Motor neuron (in vitro differentiated cells): Measurements from ENCODE around the gene FAM156A. TPM values are rescaled to one million over a fixed set of nuclear protein-coding genes. Genes with fewer than 3 reads are reported as not detected.
"Not testable (repeated sequence)": the region's sequence is repeated elsewhere in the genome, so short reads cannot be mapped to it uniquely, and the experiment has no call there.

Experiments used
- ATAC-seq, 8 experiments: fragments of 200-7000 bp; cut with Tn5 transposase; replicated peaks in 6 of 8; 2 replicates each; pipeline ENCODE4 v1.8.0; 2021; ENCODE audit warnings: mild to moderate bottlenecking in 8 of 8, moderate library complexity in 8 of 8
- H3K27ac ChIP-seq, 2 donors: fragments of 250-450 bp; sonication (Bioruptor Pico); 2 replicates each; pipeline ENCODE4 v1.9.0; 2021; ENCODE audit warnings: antibody characterized with exemption in 2 of 2, mild to moderate bottlenecking in 2 of 2, moderate library complexity in 1 of 2
- H3K4me1 ChIP-seq, 2 donors: fragments of 250-450 bp; sonication (Bioruptor Pico); replicated peaks in 1 of 2; 2 replicates each; pipeline ENCODE4 v1.6.1; 2021; ENCODE audit warnings: antibody characterized with exemption in 2 of 2, mild to moderate bottlenecking in 2 of 2, moderate library complexity in 1 of 2
- H3K4me3 ChIP-seq, 5 donors: fragments of 250-450 bp; sonication (Bioruptor Pico); 2 replicates each; pipeline ENCODE4 v1.9.0; 2021; ENCODE audit warnings: antibody characterized with exemption in 5 of 5, mild to moderate bottlenecking in 5 of 5, moderate library complexity in 4 of 5
- WGBS, 10 experiments: fragments of 450-650 bp; shearing (Covaris generic); methylation state at CpG; one replicate each; pipeline ENCODE4 v1.0.0; 2022; 5-methylcytosine and 5-hydroxymethylcytosine counted together
- in situ Hi-C, 9 experiments: fragments of 400-800 bp; cut with MboI; loops; one replicate each; pipeline ENCODE4 v1.15.0; 2021; ENCODE audit warnings: low sequenced_read_pairs in 9 of 9, low pct_unique_long_range_greater_than_20kb in 2 of 9; ENCODE audit not compliant: unreplicated experiment in 9 of 9
- total RNA-seq, 8 experiments: library from RNA; unstranded; fragments of 300-600 nt; gene quantifications; 2 replicates each; pipeline versions ENCODE4 v1.2.3 to v1.2.4, GENCODE V29; 2022

Gene FAM156A
- total RNA-seq, 8 experiments from 2014 or later, result 12.6 to 29.0 (median 20.2) TPM

GRCh38 chrX:52948265-52948664, 10.1 kb downstream of the FAM156A start:
- no CpG with 5 or more reads among the region's 17 CpGs for WGBS, 10 experiments
- H3K4me1 ChIP-seq, H3K27ac ChIP-seq, in situ Hi-C loops, H3K4me3 ChIP-seq, ATAC-seq: not testable (repeated sequence)

DNA sequence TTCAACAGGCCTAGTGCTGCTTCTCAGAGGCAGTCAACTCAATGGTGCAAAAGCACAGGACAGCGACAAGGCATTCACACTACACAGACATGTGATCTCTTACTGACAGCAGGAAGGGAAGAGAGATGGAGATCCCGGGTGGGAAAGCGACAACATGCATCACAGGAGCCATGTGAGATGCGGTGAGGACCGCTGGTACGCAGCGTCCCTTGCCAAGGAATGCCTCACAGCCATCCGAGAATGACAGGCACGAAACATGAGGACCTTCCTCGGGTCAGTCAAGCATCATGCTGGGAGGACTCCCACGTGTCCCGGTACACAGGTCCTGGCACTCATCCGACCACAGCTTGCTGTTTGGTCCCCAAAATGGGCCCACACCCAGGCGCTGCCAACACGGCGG, 10.8 kb downstream of the FAM156A start:
- not testable (repeated sequence) for ATAC-seq

DNA sequence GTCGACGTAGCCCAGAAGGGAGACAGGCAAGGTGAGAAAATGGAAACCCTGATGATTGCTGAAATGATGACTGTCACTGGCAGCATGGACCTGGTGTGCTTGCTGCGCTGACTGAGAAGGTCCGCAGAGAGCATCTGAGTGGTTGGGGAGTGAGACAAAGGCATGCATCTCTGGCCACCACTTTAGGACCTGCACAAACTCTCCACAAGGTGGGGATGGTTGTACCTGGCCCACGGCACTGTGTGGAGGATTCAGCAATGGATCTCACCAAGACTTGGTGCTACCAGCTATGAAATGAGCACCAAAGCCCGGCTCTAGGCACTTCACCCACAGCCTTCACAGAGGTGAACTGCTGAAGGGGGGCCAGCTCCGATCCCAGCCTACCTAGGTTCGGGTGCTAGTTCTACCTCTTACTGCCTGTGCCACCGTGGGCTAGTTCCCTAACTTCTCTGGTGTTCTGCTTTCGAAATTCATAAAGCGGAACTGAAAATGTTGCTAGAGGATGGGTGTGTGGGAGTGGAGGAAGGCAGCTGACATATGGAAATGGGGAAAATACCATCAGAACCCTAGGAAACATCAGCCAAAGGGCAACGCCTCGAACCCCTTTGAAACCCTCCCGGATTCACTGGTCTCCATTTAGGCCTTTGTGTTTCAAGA, 12.4 kb downstream of the FAM156A start:
- ATAC-seq, H3K4me3 ChIP-seq, in situ Hi-C loops, H3K27ac ChIP-seq, H3K4me1 ChIP-seq: not testable (repeated sequence)
- WGBS, 10 experiments, result no CpG with 5 or more reads among the region's 14 CpGs

More for the DNA sequence above, 10.8 kb downstream of the FAM156A start:
- H3K27ac ChIP-seq, in situ Hi-C loops, H3K4me1 ChIP-seq, H3K4me3 ChIP-seq: not testable (repeated sequence)
- WGBS, 10 experiments, result no CpG with 5 or more reads among the region's 16 CpGs

- H3K4me1 ChIP-seq, ATAC-seq, in situ Hi-C loops, H3K27ac ChIP-seq, H3K4me3 ChIP-seq: not testable (repeated sequence)
- WGBS, 10 experiments, result no CpG with 5 or more reads among the region's 10 CpGs
Observed at GRCh38 chrX:52941728-52942127, 16.6 kb downstream of the FAM156A start.

DNA sequence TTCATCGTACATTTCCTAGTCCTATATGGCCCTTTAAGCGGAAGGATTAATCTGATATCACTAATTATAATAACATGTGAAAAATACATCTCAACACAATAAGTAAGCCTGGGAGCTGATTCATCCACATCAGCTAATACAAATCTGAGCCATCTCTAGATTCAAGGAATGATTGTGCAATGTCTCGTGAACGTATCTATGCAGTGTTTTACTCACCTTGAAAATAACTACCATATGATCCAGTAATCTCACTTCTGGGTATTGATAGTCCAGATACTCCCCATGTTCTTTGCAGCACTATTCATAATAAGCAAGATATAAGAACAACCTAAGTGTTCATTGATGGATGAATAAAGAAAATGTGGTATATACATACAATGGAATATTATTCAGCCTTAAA, 17.6 kb downstream of the FAM156A start:
- in situ Hi-C loops, H3K27ac ChIP-seq, H3K4me1 ChIP-seq, ATAC-seq, H3K4me3 ChIP-seq: not testable (repeated sequence)
- WGBS, 10 experiments, result no CpG with 5 or more reads among the region's 4 CpGs

GRCh38 chrX:52935470-52935784, 22.9 kb downstream of the FAM156A start:
- 24% methylated on average over 5 of the region's 10 CpGs; no CpG with 5 or more reads in 9 of the 10 experiments for WGBS, 10 experiments
- Histone ChIP-seq H3K27ac (peak overlapping the region; percentile 94 to 98), H3K4me3 (peak overlapping the region; percentile 46 to 68 (median 61))
- in situ Hi-C loops, H3K4me1 ChIP-seq: not testable (repeated sequence)
- peak in 4 of 8 experiments; percentile 14 to 32 (median 27) for ATAC-seq

GRCh38 chrX:52934704-52935469, 23.4 kb downstream of the FAM156A start:
- 0 to 20% (median 0%) methylated on average over 8 to 19 of the region's 61 CpGs; no CpG with 5 or more reads in 7 of the 10 experiments for WGBS, 10 experiments
- in situ Hi-C loops, result no loop called here
- ATAC-seq, result peak; percentile 88 to 95 (median 90)
- peak overlapping the region; percentile 94 to 98 for H3K27ac ChIP-seq
- H3K4me3 ChIP-seq, result peak overlapping the region; percentile 46 to 68 (median 61)
- H3K4me1 ChIP-seq, result no peaks in the 10 kb centered on the region

DNA sequence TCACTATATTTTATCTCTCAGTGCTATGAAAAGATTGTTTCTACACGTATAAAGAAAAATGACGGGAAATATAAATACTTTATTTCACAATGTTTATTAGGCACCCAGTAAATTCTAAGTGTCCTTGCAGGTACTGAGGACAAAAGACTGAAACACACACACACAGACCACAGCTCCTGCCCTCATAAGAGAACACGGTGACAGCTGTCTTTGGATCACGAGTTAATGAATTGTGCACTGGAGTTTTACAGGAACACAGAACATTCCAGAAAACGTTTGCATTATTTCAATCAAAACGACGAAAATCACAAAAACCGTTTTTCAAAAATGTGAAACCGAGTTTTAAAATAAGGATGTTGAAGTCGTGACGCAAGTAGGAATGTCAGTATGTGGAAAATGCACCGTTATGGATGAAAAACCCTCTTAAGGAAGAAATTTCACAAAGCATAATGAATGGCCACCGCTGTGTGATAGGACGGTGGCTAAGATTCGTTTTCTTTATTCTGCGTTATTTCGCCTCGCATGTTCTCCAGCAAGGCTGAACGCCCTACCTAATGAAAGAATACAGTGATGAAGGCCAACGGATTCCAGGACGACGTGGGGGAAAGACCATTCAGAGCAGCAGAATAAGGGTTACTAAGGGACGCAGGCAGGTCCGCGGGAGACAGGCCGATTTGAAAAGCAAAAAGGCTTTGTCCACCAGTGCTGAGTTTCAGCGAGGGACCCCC, 24.2 kb downstream of the FAM156A start:
- 0 to 23% (median 8%) methylated on average over 1 to 24 of the region's 27 CpGs; no CpG with 5 or more reads in 1 of the 10 experiments for WGBS, 10 experiments
- peak overlapping the region; percentile 90 to 94 for H3K27ac ChIP-seq
- in situ Hi-C loops, result no loop called here
- peak overlapping the region; percentile 46 to 68 (median 61) for H3K4me3 ChIP-seq
- ATAC-seq, result no peak
- H3K4me1 ChIP-seq, result no peaks in the 10 kb centered on the region

DNA sequence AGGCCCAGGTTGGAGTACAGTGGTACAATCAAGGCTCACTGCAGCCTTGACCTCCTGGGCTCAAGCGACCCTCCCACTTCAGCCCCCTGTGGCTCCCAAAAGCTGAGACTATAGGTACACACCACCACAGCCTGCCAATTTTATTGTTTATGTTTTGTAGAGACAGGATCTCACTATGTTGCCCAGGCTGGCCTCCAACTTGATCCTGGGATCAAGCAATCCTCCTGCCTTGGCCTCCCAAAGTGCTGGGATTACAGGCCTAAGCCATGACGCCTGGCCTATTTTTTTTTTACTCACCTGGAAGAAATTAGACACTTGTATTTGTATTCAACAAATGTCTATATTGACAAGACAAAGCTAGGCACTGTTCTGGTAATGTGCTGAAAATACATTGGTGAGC, 25.1 kb downstream of the FAM156A start:
- no peak overlapping the region for H3K4me3 ChIP-seq
- 13 to 100% (median 100%) methylated on average over 1 to 2 of the region's 2 CpGs; no CpG with 5 or more reads in 5 of the 10 experiments for WGBS, 10 experiments

GRCh38 chrX:52930214-52930613, 28.1 kb downstream of the FAM156A start:
- ATAC-seq, in situ Hi-C loops, H3K27ac ChIP-seq, H3K4me3 ChIP-seq, H3K4me1 ChIP-seq: not testable (repeated sequence)
- 83 to 84% methylated on average over 3 to 5 of the region's 6 CpGs; no CpG with 5 or more reads in 8 of the 10 experiments for WGBS, 10 experiments

More for the DNA sequence above, 25.1 kb downstream of the FAM156A start:
- in situ Hi-C loops, result no loop called here
- ATAC-seq, result no peak
- Histone ChIP-seq H3K27ac (no peak overlapping the region), H3K4me1 (no peaks in the 10 kb centered on the region)

DNA sequence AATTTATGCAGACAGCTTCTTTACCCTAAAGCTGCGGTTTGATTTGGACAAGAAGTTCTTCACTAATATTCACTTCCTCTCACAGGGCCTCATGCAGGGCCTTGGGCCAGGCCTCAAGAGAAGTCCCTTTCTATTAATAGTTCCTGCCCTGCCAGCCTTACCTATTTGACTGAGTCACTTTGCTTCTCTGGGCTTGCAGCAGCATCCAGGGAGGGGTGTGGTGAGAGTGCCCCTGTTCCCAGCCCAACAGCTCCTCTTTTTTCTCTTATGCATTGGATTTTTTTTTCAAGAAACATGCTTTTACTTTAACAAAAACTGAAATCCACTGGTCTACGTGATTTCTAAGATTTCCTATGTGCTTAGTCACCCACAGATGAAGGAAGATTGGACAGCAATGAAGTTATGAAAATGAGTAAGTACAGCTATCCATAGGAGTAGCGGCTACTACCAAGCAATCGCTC, 34.5 kb downstream of the FAM156A start:
- 43 to 90% (median 53%) methylated on average over 1 to 3 of the region's 4 CpGs; no CpG with 5 or more reads in 4 of the 10 experiments for WGBS, 10 experiments
- Histone ChIP-seq H3K4me3 (no peak overlapping the region), H3K4me1 (peaks cover 0 to 3% of the 10 kb centered on the region in 2 donors), H3K27ac (no peak overlapping the region)
- ATAC-seq, result no peak
- in situ Hi-C loops, result no loop called here

GRCh38 chrX:52914704-52915103, 43.6 kb downstream of the FAM156A start:
- H3K27ac ChIP-seq, H3K4me1 ChIP-seq, H3K4me3 ChIP-seq, in situ Hi-C loops, ATAC-seq: not testable (repeated sequence)
- WGBS, 10 experiments, result no CpG with 5 or more reads among the region's 3 CpGs

DNA sequence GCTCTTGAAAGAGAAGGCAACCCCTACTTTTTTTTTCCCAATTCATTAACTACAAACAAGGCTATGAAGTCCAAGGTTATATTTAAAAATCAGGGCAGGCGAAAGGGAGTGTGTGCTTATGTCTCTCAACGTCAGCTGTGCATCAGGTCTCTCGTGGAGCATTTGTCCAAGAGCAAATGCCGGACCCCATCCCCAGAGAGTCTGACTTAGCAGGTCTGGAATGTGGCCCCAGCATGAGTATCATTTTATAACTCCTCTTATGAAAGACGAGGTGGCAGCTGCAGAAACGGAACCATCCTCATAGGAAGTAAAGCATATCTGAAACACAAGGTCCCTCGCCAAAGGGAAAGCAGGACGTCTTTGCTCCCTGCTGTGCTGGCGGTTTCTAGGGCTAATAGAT, 44.6 kb downstream of the FAM156A start:
- in situ Hi-C loops, H3K4me1 ChIP-seq, ATAC-seq, H3K27ac ChIP-seq, H3K4me3 ChIP-seq: not testable (repeated sequence)
- WGBS, 10 experiments, result no CpG with 5 or more reads among the region's 9 CpGs
